ENCODE data around the gene GLS. TPM values are rescaled to one million over a fixed set of nuclear protein-coding genes. Genes with fewer than 3 reads are reported as not detected.

GLS gene
- total and polyA plus RNA-seq, 9 of the 15 experiments (the other 6 are each of a cell fraction or from before 2014, with no cell fraction given): 13.7 to 77.5 (median 48.2) TPM

GRCh38 chr2:190908532-190908931 is 27.9 kb downstream of the GLS start:
- TF ChIP-seq PKNOX1 (IDR thresholded peaks at IDR 0.05) (peak; percentile 26; the same call in 1 of the 2 replicates), RBM34 (IDR thresholded peaks at IDR 0.05; ENCODE audit: borderline replicate concordance, insufficient read depth, low read length) (no peak)
- intact Hi-C loops (cut with micrococcal nuclease) (no loop called here), in situ Hi-C loops (cut with MboI) (no loop called here)
- Histone ChIP-seq H4K20me1 (replicated peaks; ENCODE audit: control insufficient read depth, insufficient read depth, low read length) (no peaks in the 10 kb centered on the region), H3K9me3 (replicated peaks; ENCODE audit: control insufficient read depth, insufficient read depth, low read depth, low read length) (no peaks in the 10 kb centered on the region), H3K9ac (ENCODE audit: insufficient read depth in 1 of 2, low read depth in 2 of 2, low read length in 2 of 2) (no peak overlapping the region), H3K36me3 (ENCODE audit: control insufficient read depth, insufficient read depth, low read length) (peaks cover 65% of the 10 kb centered on the region), H3K4me3 (no peak overlapping the region), H3K4me2 (ENCODE audit: insufficient read depth, low read length) (no peak overlapping the region), H3K79me2 (ENCODE audit: control insufficient read depth, insufficient read depth, low read length) (no peaks in the 10 kb centered on the region), H3K27ac (ENCODE audit: extremely low read depth, low read depth, low read length) (no peak overlapping the region), H3K27me3 (ENCODE audit: control insufficient read depth in 2 of 2, insufficient read depth in 2 of 2, low read length in 2 of 2) (no peaks in the 10 kb centered on the region), H3K9me1 (ENCODE audit: control insufficient read depth, insufficient read depth, low read length) (no peaks in the 10 kb centered on the region), H2AFZ (ENCODE audit: low read depth, low read length) (no peak overlapping the region), H3K4me1 (replicated peaks in 1 of 2; ENCODE audit: control insufficient read depth in 2 of 2, insufficient read depth in 2 of 2, low read length in 2 of 2) (no peaks in the 10 kb centered on the region)
- FAIRE-seq: no peak
- no peak for DNase-seq (ENCODE audit: extremely low read depth in 1 of 4, low spot score in 3 of 4)
- ChIA-PET POLR2A (interaction anchor here (1.6 kb wide), 1 partner anchor 28 kb away, joined by 4 read pairs; the partner anchor contains the start of gene GLS), CTCF (ENCODE audit: low intra/inter-chr PET ratio) (no interaction called here)
- no TSS peak for BruUV-seq (replicated peaks)
- WGBS (ENCODE audit: insufficient coverage, low coverage, missing lambda C conversion rate): 98% methylated on average over 5 of the region's 5 CpGs
- no peak; the same call in 2 of the 3 replicates for ATAC-seq

GRCh38 chr2:190909680-190910079 is 29.1 kb downstream of the GLS start:
- in situ Hi-C loops (cut with MboI) (no loop called here), intact Hi-C loops (cut with micrococcal nuclease) (no loop called here)
- ChIA-PET POLR2A (interaction anchor here (0.6 kb wide), 1 partner anchor 90 kb away, joined by 3 read pairs; no protein-coding TSS in a partner anchor), CTCF (ENCODE audit: low intra/inter-chr PET ratio) (no interaction called here)
- Histone ChIP-seq H3K4me1 (replicated peaks in 1 of 2; ENCODE audit: control insufficient read depth in 2 of 2, insufficient read depth in 2 of 2, low read length in 2 of 2) (no peaks in the 10 kb centered on the region), H3K79me2 (ENCODE audit: control insufficient read depth, insufficient read depth, low read length) (no peaks in the 10 kb centered on the region), H3K9ac (ENCODE audit: insufficient read depth in 1 of 2, low read depth in 2 of 2, low read length in 2 of 2) (no peak overlapping the region), H4K20me1 (replicated peaks; ENCODE audit: control insufficient read depth, insufficient read depth, low read length) (no peaks in the 10 kb centered on the region), H3K9me3 (replicated peaks; ENCODE audit: control insufficient read depth, insufficient read depth, low read depth, low read length) (no peaks in the 10 kb centered on the region), H3K27ac (ENCODE audit: extremely low read depth, low read depth, low read length) (no peak overlapping the region), H3K9me1 (ENCODE audit: control insufficient read depth, insufficient read depth, low read length) (no peaks in the 10 kb centered on the region), H3K27me3 (ENCODE audit: control insufficient read depth in 2 of 2, insufficient read depth in 2 of 2, low read length in 2 of 2) (no peaks in the 10 kb centered on the region), H3K4me3 (no peak overlapping the region), H3K4me2 (ENCODE audit: insufficient read depth, low read length) (no peak overlapping the region), H2AFZ (ENCODE audit: low read depth, low read length) (no peak overlapping the region), H3K36me3 (ENCODE audit: control insufficient read depth, insufficient read depth, low read length) (peaks cover 63% of the 10 kb centered on the region)
- no peak for FAIRE-seq
- no TSS peak for BruUV-seq (replicated peaks)
- DNase-seq (ENCODE audit: extremely low read depth in 1 of 4, low spot score in 3 of 4): no peak
- WGBS (ENCODE audit: insufficient coverage, low coverage, missing lambda C conversion rate): 100% methylated on average over 2 of the region's 2 CpGs
- no peak for ATAC-seq
- TF ChIP-seq SP1 (CRISPR knock-in tag; IDR thresholded peaks at IDR 0.05) (no peak), CAMTA2 (CRISPR knock-in tag; conservative IDR thresholded peaks at IDR 0.05) (no peak), ARID3A (IDR thresholded peaks at IDR 0.05; ENCODE audit: borderline replicate concordance, low read depth, low read length) (no peak), FUS (optimal IDR thresholded peaks at IDR 0.05; ENCODE audit: low read depth, low read length) (no peak), RREB1 (CRISPR knock-in tag; IDR thresholded peaks at IDR 0.05) (no peak)

Data from K562 (cell line).